Brain pericyte (primary cell): ENCODE results near the gene CCDC158.

Source experiments
- DNase-seq: peaks from one replicate; pipeline ENCODE4 v3.0.0-alpha.2; 2012; ENCODE audit warnings: low read depth, low spot score

The CCDC158 gene

GRCh38 chr4:76280488-76281441 lies 140.2 kb downstream of the CCDC158 start:
- DNase-seq = no peak

- no peak for DNase-seq
Measured at GRCh38 chr4:76279462-76279861, 141.5 kb downstream of the CCDC158 start.

- DNase-seq = no peak
Measured at GRCh38 chr4:76278583-76278982, 142.4 kb downstream of the CCDC158 start.

GRCh38 chr4:76277667-76278066 lies 143.3 kb downstream of the CCDC158 start:
- no peak for DNase-seq

- no peak for DNase-seq
Measured at GRCh38 chr4:76276813-76277212, 144.1 kb downstream of the CCDC158 start.

- no peak for DNase-seq
Measured at GRCh38 chr4:76275486-76276124, 145.3 kb downstream of the CCDC158 start.

GRCh38 chr4:76272999-76273398 lies 147.9 kb downstream of the CCDC158 start:
- no peak for DNase-seq

GRCh38 chr4:76272582-76272981 lies 148.4 kb downstream of the CCDC158 start:
- DNase-seq = no peak

- no peak for DNase-seq
Measured at GRCh38 chr4:76272073-76272472, 148.9 kb downstream of the CCDC158 start.

- no peak for DNase-seq
Measured at GRCh38 chr4:76271248-76271647, 149.7 kb downstream of the CCDC158 start.

- DNase-seq = no peak
Measured at GRCh38 chr4:76270244-76271175, 150.4 kb downstream of the CCDC158 start.

- no peak for DNase-seq
Measured at GRCh38 chr4:76267811-76268210, 153.1 kb downstream of the CCDC158 start.

GRCh38 chr4:76266627-76267026 lies 154.3 kb downstream of the CCDC158 start:
- DNase-seq = no peak

GRCh38 chr4:76265631-76266218 lies 155.2 kb downstream of the CCDC158 start:
- DNase-seq = no peak
